ENCODE results near the gene SPTY2D1.

The SPTY2D1 gene

DNA sequence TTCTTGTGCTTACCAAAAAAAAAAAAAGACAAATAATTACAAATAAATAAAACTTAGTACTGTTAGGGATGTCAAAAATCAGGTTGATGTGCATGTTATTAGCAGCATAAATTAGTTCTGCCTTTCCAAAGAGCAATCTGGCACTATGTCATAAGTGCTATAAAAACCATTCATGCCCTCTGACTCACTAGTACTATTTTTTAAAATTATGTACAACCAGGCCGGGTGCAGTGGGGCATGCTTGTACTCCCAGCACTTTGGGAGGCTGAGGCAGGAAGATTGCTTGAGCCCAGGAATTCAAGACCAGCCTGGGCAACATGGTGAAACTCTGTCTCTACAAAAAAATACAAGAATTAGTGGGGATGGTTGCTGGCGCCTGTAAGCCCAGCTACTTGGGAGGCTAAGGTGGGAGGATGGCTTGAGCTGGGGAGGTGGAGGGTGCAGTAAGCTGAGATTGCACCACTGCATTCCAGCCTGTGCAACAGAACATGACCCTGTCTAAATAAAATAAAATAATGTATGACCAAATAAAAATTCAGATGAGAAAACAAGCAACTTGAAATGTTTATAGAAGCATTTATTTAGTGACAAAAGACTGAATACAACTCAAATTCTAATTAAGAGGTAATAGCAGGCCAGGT lies 70.9 kb downstream of the SPTY2D1 start:
- DNase-seq (ENCODE audit: low spot score): no peak
